Endothelial cell of umbilical vein (primary cell): ENCODE data around the gene TMEM151A. TPM values are rescaled to one million over a fixed set of nuclear protein-coding genes. Genes with fewer than 3 reads are reported as not detected.

Source experiments
- BruUV-seq: library from RNA; stranded (reverse); fragments of 400-500 nt; replicated peaks from 2 replicates; lab custom pipeline; 2021; lab: Mats Ljungman, UMichigan
- CTCF ChIA-PET: fragments of 300-600, 350-600 bp; sonication (Branson Sonifier 250); formaldehyde crosslinking; loops from one replicate; lab custom pipeline; 2021; ENCODE audit warnings: antibody characterized with exemption, inconsistent platforms; lab: Charles Lee
- POLR2A ChIA-PET: fragments of 300-600, 350-600 bp; sonication (Branson Sonifier 250); formaldehyde crosslinking; loops from one replicate; lab custom pipeline; 2021; ENCODE audit warnings: antibody characterized with exemption, inconsistent platforms; lab: Charles Lee
- DNase-seq: peaks from one replicate; pipeline ENCODE4 v3.0.0-alpha.2; 2011; ENCODE audit warnings: low read depth, low spot score
- FAIRE-seq: peaks from 2 replicates; lab custom pipeline; 2011; peaks lifted over from hg19 to GRCh38; lab: Jason Lieb, UNC
- H2AFZ ChIP-seq: 2 replicates; pipeline ENCODE4 v1.6.0; 2012; ENCODE audit warnings: low read depth, low read length, control low read depth, inconsistent platforms
- H3K27ac ChIP-seq: 2 replicates; pipeline ENCODE4 v1.5.1; 2011; ENCODE audit warnings: low read depth, mild to moderate bottlenecking, control low read depth, low read length, moderate library complexity; ENCODE audit not compliant: insufficient read depth
- H3K27me3 ChIP-seq, 2 experiments: 2 replicates each; pipeline versions ENCODE4 v1.6.0 to v1.6.1; 2011; ENCODE audit warnings: low read length in 2 of 2, mixed read lengths in 1 of 2; ENCODE audit not compliant: control insufficient read depth in 2 of 2, insufficient read depth in 2 of 2
- H3K36me3 ChIP-seq, 2 experiments: 2 replicates in 1 of 2; 3 replicates in 1 of 2; pipeline ENCODE4 v1.5.1; 2011; ENCODE audit warnings: low read length in 2 of 2, mild to moderate bottlenecking in 1 of 2, moderate library complexity in 1 of 2; ENCODE audit not compliant: control insufficient read depth in 2 of 2, insufficient read depth in 2 of 2; ENCODE audit errors: extremely low read depth in 1 of 2
- H3K4me1 ChIP-seq: 3 replicates; pipeline ENCODE4 v1.5.1; 2011; ENCODE audit warnings: mild to moderate bottlenecking, low read length; ENCODE audit not compliant: control insufficient read depth, insufficient read depth; ENCODE audit errors: extremely low read depth
- H3K4me2 ChIP-seq: 2 replicates; pipeline ENCODE4 v1.6.1; 2011; ENCODE audit warnings: low read length, control low read depth, mixed read lengths; ENCODE audit not compliant: insufficient read depth
- H3K4me3 ChIP-seq, 3 experiments: fragments of 200-600 bp in 1 of 3; sonication (generic), shearing (Covaris generic) in 1 of 3; replicated peaks in 1 of 3; 2 replicates each; pipeline ENCODE4 v1.5.1; 2011 to 2016; ENCODE audit warnings: control low read depth in 3 of 3, low read length in 3 of 3, mild to moderate bottlenecking in 2 of 3, inconsistent platforms in 1 of 3, low read depth in 1 of 3, moderate library complexity in 1 of 3; ENCODE audit not compliant: insufficient read depth in 1 of 3
- H3K79me2 ChIP-seq: 2 replicates; pipeline ENCODE4 v1.6.0; 2012; ENCODE audit warnings: low read length, inconsistent platforms; ENCODE audit not compliant: control insufficient read depth, insufficient read depth
- H3K9ac ChIP-seq: replicated peaks from 2 replicates; pipeline ENCODE3; 2011; ENCODE audit warnings: low read length, control low read depth; ENCODE audit not compliant: insufficient read depth; ENCODE audit errors: extremely low read depth
- H3K9me1 ChIP-seq: replicated peaks from 3 replicates; pipeline ENCODE4 v1.6.0; 2011; ENCODE audit warnings: mild to moderate bottlenecking, low read length; ENCODE audit not compliant: control insufficient read depth, insufficient read depth; ENCODE audit errors: extremely low read depth
- H3K9me3 ChIP-seq: replicated peaks from 2 replicates; pipeline ENCODE4 v1.5.1; 2012; ENCODE audit warnings: low read length, inconsistent platforms; ENCODE audit not compliant: control insufficient read depth, insufficient read depth
- H4K20me1 ChIP-seq: replicated peaks from 2 replicates; pipeline ENCODE3; 2011; ENCODE audit warnings: mild to moderate bottlenecking, low read length; ENCODE audit not compliant: control insufficient read depth, insufficient read depth; ENCODE audit errors: extremely low read depth
- EZH2 ChIP-seq: IDR thresholded peaks from 2 replicates; pipeline ENCODE4 v1.6.1; 2012; ENCODE audit warnings: borderline replicate concordance, low read depth, mild to moderate bottlenecking, moderate library complexity, low read length, inconsistent platforms; ENCODE audit not compliant: severe bottlenecking
- FOS ChIP-seq: IDR thresholded peaks from 2 replicates; pipeline ENCODE4 v1.6.1; 2011; ENCODE audit warnings: mild to moderate bottlenecking, low read length, moderate library complexity, borderline replicate concordance; ENCODE audit not compliant: insufficient read depth
- GATA2 ChIP-seq: IDR thresholded peaks from 2 replicates; pipeline ENCODE4 v1.7.0; 2011; ENCODE audit warnings: low read depth, mild to moderate bottlenecking, moderate library complexity, mixed read lengths, low read length; ENCODE audit not compliant: insufficient read length, insufficient read depth
- JUN ChIP-seq: IDR thresholded peaks from 2 replicates; pipeline ENCODE4 v1.6.1; 2011; ENCODE audit warnings: borderline replicate concordance, low read depth; ENCODE audit not compliant: insufficient read length, insufficient read depth
- MYC ChIP-seq: IDR thresholded peaks from one replicate; pipeline ENCODE4 v1.6.1; 2011; ENCODE audit warnings: mild to moderate bottlenecking, low read depth, low read length
- POLR2A ChIP-seq: IDR thresholded peaks from 2 replicates; pipeline ENCODE4 v1.6.1; 2012; ENCODE audit warnings: low read depth, mild to moderate bottlenecking, control low read depth, low read length
- POLR2AphosphoS5 ChIP-seq: IDR thresholded peaks from 2 replicates; pipeline ENCODE4 v1.6.1; 2012; ENCODE audit warnings: low read depth, mild to moderate bottlenecking, control low read depth, low read length, moderate library complexity; ENCODE audit not compliant: insufficient read depth
- dilution Hi-C: fragments of 300-500 bp; cut with MboI; formaldehyde crosslinking; loops from one replicate; pipeline ENCODE4 v1.15.0; 2019; ENCODE audit warnings: low sequenced_read_pairs; ENCODE audit not compliant: extremely low pct_ligation_motif_present
- intact Hi-C: fragments of 100-400 bp; cut with micrococcal nuclease; formaldehyde crosslinking; loops from one replicate; pipeline ENCODE4 v1.10.0; 2022
- polyA plus RNA-seq, 4 experiments: library from polyadenylated mRNA; depleted of rRNA in 3 of 4; stranded (reverse) in 3 of 4; unstranded in 1 of 4; fragments of >200 nt; gene quantifications; 2 replicates each; pipeline versions ENCODE4 v1.2.1 to v1.2.3, GENCODE V29; 2011 to 2012; ENCODE audit warnings: missing spikeins in 1 of 4
- total RNA-seq: library from RNA; stranded (reverse); gene quantifications from 2 replicates; pipeline ENCODE4 v1.2.3, GENCODE V29; 2021
- TF ChIP-seq, protein P1 (sequence below): IDR thresholded peaks from 2 replicates; pipeline ENCODE4 v1.6.1; 2011; ENCODE audit not compliant: insufficient read depth, insufficient read length
- TF ChIP-seq, protein P2 (sequence below), 2 donors: IDR thresholded peaks; 1 replicate in 1 of 2; 2 replicates in 1 of 2; pipeline ENCODE4 v1.5.1; 2011; ENCODE audit warnings: low read length in 2 of 2, mild to moderate bottlenecking in 2 of 2, moderate library complexity in 2 of 2, control low read depth in 1 of 2, inconsistent platforms in 1 of 2, low read depth in 1 of 2; ENCODE audit not compliant: insufficient read depth in 1 of 2; ENCODE audit errors: extremely low read depth in 1 of 2

TMEM151A gene
- total and polyA plus RNA-seq, 2 donors (not counting 3 experiments of a cell fraction or from before 2014, with no cell fraction given) = not detected

DNA sequence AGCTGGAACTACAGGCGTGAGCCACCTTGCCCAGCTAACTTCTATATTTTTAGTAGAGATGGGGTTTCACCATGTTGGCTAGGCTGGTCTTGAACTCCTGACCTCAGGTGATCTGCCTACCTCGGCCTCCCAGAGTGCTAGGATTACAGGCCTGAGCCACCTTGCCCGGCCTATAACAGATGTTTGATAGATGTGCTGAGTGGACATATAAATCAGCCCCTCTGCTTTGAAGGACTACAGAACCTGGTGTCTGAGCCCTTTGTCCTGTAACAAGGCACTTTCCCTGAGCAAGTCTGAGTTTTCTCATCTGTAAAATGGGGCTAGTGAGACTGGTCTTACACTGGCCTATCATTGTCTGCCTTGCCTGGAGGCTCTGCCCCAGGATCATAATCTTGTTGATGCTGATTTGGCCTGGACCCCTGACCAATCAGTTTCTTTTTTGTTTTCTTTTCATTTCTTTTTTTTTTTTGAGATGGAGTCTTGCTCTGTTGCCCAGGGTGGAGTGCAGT is 37.5 kb downstream of the TMEM151A start:
- Histone ChIP-seq H3K27ac (no peak overlapping the region), H3K9ac (no peak overlapping the region), H3K79me2 (no peaks in the 10 kb centered on the region), H3K4me1 (peaks cover 7% of the 10 kb centered on the region), H3K4me2 (no peak overlapping the region), H3K36me3 (no peaks in the 10 kb centered on the region), H3K9me3 (no peaks in the 10 kb centered on the region), H4K20me1 (no peaks in the 10 kb centered on the region), H2AFZ (no peak overlapping the region), H3K4me3 (no peak overlapping the region), H3K27me3 (no peaks in the 10 kb centered on the region), H3K9me1 (no peaks in the 10 kb centered on the region)
- no TSS peak for BruUV-seq
- CTCF ChIA-PET = interaction anchor here (0.7 to 8.7 kb wide), 8 partner anchors 9 to 107 kb away, joined by 3 to 225 read pairs (median 4); partner anchors contain the start of genes CD248 and TMEM151A
- no peak for DNase-seq
- POLR2A ChIA-PET = no interaction called here
- intact Hi-C loops (no loop called here), dilution Hi-C loops (no loop called here)
- FAIRE-seq = no peak
- TF ChIP-seq FOS = no peak
- TF ChIP-seq MYC = no peak

DNA sequence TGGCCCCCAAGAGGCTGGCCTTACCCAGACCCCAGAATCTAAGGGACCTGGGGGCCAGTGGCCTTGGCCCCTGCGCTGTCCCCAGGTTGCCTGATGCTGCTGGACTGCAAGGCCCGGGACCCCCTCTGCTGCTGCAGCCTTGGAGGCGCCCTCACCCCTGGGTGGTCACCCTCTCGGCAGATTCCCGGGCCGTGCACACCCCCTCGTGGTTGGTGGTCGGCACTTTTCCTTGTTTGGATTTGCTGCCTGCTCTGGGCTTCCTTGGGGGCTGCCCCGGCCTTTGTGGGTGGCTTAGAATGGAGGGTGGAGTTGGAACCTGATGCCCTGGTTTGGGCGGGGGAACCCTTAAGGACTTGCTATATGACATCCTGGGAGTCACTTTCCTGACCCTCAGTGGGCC is 39.2 kb downstream of the TMEM151A start:
- intact Hi-C loops = no loop called here
- DNase-seq (no peak), FAIRE-seq (no peak)
- dilution Hi-C loops = no loop called here
- H3K27ac ChIP-seq = no peak overlapping the region
- H3K9me3 ChIP-seq = no peaks in the 10 kb centered on the region
- H3K4me3 ChIP-seq = no peak overlapping the region
- no peaks in the 10 kb centered on the region for H4K20me1 ChIP-seq
- H3K9me1 ChIP-seq = no peaks in the 10 kb centered on the region
- no TSS peak for BruUV-seq
- no peak overlapping the region for H3K9ac ChIP-seq
- TF ChIP-seq MYC (no peak), POLR2AphosphoS5 (no peak), POLR2A (no peak), JUN (no peak), EZH2 (no peak), FOS (no peak), GATA2 (no peak)
- TF ChIP-seq, protein P1, sequence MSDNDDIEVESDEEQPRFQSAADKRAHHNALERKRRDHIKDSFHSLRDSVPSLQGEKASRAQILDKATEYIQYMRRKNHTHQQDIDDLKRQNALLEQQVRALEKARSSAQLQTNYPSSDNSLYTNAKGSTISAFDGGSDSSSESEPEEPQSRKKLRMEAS = no peak
- TF ChIP-seq, protein P2, sequence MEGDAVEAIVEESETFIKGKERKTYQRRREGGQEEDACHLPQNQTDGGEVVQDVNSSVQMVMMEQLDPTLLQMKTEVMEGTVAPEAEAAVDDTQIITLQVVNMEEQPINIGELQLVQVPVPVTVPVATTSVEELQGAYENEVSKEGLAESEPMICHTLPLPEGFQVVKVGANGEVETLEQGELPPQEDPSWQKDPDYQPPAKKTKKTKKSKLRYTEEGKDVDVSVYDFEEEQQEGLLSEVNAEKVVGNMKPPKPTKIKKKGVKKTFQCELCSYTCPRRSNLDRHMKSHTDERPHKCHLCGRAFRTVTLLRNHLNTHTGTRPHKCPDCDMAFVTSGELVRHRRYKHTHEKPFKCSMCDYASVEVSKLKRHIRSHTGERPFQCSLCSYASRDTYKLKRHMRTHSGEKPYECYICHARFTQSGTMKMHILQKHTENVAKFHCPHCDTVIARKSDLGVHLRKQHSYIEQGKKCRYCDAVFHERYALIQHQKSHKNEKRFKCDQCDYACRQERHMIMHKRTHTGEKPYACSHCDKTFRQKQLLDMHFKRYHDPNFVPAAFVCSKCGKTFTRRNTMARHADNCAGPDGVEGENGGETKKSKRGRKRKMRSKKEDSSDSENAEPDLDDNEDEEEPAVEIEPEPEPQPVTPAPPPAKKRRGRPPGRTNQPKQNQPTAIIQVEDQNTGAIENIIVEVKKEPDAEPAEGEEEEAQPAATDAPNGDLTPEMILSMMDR (IDR thresholded peaks at IDR 0.05; ENCODE audit: extremely low read depth in 1 of 2, insufficient read depth in 1 of 2, low read depth in 1 of 2, low read length in 2 of 2) = no peak
- peaks cover 14% of the 10 kb centered on the region for H3K4me1 ChIP-seq
- H2AFZ ChIP-seq = no peak overlapping the region
- ChIA-PET CTCF (interaction anchor here (8.7 kb wide), 1 partner anchor 17 kb away, joined by 225 read pairs; the partner anchor contains the start of gene CD248), POLR2A (no interaction called here)
- H3K27me3 ChIP-seq = no peaks in the 10 kb centered on the region
- no peaks in the 10 kb centered on the region for H3K79me2 ChIP-seq
- H3K36me3 ChIP-seq = no peaks in the 10 kb centered on the region
- no peak overlapping the region for H3K4me2 ChIP-seq
